ENCODE results near the gene DCUN1D1.

The DCUN1D1 gene

GRCh38 chr3:182895513-182896112, 84.7 kb downstream of the DCUN1D1 start:
- DNase-seq (ENCODE audit: low spot score) = no peak

- no peak for DNase-seq (ENCODE audit: low spot score)
Measured at GRCh38 chr3:182892226-182892625, 88.1 kb downstream of the DCUN1D1 start.

GRCh38 chr3:182891364-182891763, 89.0 kb downstream of the DCUN1D1 start:
- DNase-seq (ENCODE audit: low spot score) = no peak

- no peak for DNase-seq (ENCODE audit: low spot score)
Measured at GRCh38 chr3:182889948-182890629, 90.2 kb downstream of the DCUN1D1 start.

Measured in SK-N-DZ (cell line).